GM12874 (cell line): ENCODE measurements around the gene ALDH1A1.

Experiments used
- CTCF ChIP-seq: IDR thresholded peaks from 2 replicates; pipeline ENCODE4 v1.5.1; 2011; ENCODE audit warnings: low read depth, mild to moderate bottlenecking, control low read depth, low read length, moderate library complexity; ENCODE audit not compliant: insufficient read depth

Gene ALDH1A1

GRCh38 chr9:72977670-72978069 is 24.8 kb upstream of the ALDH1A1 start:
- no peak for TF ChIP-seq CTCF

GRCh38 chr9:72974501-72974900 is 21.6 kb upstream of the ALDH1A1 start:
- TF ChIP-seq CTCF, result no peak

GRCh38 chr9:72972636-72973035 is 19.8 kb upstream of the ALDH1A1 start:
- no peak for TF ChIP-seq CTCF

GRCh38 chr9:72971411-72971810 is 18.6 kb upstream of the ALDH1A1 start:
- no peak for TF ChIP-seq CTCF

DNA sequence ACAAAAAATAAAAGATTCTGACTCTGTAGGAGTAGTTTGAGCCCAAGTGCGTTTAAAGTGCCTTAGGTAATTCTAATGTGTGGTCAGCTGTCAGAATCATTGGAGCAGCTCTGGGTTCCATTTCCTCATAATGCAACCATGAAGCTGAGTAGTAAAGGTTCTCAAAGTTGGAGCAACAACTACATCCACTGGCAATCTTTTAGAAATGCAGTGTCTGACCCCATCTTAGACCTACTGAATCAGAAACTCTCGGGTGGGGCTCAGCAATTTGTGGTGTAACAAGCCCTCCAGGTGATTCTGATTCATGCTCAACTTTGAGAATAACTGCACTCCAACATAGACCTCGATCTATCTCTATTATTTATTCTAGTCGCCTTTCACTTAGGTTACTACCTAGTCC is 7.6 kb upstream of the ALDH1A1 start:
- TF ChIP-seq CTCF, result no peak

- no peak for TF ChIP-seq CTCF
Measured at GRCh38 chr9:72958485-72959281, 5.8 kb upstream of the ALDH1A1 start.

- TF ChIP-seq CTCF, result no peak
Measured at GRCh38 chr9:72955571-72955970, 2.7 kb upstream of the ALDH1A1 start.
